Glomerular visceral epithelial cell (primary cell): ENCODE data around the gene B4GALNT3.

ENCODE experiments used
- DNase-seq: peaks from one replicate; pipeline ENCODE4 v3.0.0-alpha.2; 2016; ENCODE audit errors: extremely low spot score

B4GALNT3 gene

DNA sequence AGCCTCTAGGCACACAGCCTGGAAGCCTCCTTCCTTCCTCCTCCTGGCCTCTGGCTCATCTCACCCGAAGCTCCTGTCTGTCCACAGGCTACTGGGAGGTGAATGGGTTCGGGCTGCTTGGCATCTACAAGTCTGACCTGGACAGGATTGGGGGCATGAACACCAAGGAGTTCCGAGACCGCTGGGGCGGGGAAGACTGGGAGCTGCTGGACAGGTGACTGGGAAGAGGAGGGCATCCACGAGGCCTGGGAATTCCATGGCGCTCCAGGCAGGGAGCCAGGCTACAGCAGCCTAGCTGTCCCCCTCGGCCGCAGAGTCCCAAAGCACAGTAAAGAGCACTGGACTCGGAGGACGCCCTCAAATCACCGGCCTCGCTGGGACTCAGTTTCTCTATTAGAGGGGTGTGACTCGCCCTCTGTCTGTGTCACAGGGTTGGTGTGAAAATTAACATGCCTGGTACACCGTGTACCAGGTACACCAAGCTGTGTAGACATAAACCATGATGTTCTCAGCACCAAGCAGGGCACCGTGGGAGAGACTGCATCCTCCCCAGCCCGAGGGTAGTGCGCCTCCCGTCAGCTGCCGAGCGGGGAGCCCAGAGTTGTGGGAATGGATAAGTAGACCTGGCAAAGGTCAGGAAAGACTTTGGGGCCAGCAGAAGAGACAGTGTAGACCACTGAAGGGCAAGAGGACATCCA, 99.6 kb downstream of the B4GALNT3 start:
- DNase-seq = no peak

DNA sequence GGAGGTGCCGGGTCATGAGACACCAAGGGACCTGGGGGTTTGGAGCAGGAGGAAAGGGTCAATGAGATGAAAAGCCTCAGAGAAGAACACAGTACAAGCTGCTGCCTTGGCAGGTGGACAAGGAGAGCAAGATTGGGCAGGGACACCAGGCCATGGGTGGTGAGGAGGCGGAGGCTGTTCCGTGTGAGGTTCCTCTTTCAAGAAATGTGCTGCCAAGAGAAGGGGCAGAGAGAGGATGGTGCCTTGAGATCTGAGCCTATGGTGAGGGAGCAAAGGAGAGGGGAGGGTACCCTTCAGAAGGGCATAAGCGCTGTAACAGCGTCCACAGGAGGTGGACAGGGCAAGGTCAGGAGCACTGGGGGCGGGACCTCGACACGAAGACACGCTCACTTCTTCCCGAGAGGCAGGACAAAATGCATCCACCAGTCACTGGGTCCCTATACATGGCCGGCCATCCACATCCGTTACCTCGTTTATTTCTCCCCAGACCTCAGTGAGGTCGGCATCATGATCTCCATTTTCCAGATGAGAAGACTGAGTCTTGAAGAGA, 100.2 kb downstream of the B4GALNT3 start:
- no peak for DNase-seq

DNA sequence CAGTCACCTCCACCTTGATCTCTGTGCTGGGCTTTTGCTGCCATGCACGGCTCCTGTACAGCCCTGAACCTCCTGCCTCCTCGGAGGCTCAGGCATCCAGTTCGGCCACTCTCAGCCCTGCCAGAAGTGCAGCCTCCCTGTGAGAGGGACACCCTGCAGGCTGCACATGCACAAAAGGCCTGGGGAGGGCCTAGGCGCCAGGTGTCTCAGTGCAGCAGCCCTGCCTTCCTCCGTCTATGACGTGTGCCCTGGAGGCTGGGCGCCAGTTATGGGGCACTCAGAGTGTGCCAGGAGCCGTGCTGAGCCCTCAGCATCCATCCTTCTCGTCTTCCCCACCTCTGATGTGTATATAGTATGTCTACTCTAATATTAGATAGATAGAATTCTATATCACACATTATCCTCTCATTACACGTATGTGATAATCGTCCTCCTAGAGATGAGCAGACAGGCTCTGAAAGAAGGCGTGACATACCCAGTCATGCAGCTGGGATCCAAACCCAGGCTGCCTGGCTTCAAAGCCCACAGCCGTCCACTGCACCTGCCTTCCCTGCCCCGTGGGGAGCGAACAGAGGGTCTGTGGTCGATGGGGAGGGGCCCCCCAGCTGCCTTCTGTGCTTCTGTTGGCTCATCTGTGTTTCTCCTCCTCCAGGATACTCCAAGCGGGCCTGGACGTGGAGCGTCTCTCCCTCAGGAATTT, 101.1 kb downstream of the B4GALNT3 start:
- DNase-seq = no peak

DNA sequence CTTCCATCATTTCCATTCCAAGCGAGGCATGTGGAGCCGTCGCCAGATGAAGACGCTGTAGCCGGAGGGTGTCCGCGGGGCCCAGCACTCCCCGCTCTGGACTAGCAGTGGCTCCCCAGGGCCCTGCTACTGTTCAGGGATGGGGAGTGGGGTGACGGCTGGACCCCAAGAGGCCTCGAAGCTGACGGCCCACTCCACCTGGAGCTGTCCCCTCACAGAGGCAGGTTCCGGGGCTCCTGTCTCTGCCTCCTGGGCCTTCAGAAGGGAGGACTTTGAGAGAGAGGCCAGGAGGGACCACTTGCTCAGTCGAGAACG, 101.6 kb downstream of the B4GALNT3 start:
- no peak for DNase-seq

DNA sequence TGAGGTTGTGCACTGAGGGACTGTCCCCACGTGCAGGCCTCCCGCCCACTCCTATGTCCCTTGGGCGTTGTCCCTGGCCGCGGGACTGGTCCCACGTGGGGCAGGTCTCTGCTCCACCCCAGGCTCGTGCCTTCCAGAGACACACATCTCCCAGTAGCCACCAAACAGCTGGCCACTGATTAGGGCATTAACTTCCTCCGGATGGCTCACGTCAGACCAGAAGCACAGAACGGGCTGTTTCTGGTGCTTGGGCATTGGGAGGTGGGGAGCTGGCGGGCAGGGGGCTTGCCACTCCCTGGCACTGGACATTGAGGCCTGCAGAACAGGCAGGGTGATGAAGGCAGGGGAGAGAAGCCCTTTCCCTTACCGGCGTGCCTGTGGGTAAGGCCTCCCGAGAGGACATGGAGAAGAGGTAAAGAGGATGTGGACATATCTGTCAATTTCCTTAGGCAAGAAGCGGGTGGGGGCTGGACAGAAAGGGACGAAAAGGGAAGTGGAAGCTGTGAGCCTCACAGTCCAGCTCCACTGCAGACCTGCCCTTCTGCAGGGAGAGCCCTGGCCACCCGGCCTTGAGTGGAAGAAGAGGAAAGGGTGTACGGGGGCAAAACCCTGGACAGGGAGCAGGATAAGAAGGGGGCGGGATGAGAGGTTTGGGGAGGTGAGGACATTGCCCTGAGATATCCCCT, 102.3 kb downstream of the B4GALNT3 start:
- no peak for DNase-seq

DNA sequence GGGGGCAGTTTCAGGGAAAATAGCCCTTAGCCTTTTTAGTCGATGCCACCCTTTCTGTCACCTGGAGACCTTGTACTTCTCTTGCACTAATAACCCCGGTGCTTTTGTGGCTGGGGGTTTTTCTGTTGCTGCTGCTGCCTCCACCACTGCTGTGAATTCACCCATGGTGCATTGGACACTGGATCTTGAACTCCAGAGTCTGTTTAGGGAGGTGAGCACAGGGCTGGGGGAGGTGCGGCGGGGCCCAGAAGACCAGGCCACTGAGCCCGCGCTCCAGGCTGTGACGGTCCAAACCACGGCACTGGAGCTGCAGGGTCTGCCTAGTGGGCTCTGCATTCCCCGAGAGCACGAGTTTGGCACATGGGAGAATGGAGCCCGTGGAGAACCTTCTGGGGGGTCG, 102.9 kb downstream of the B4GALNT3 start:
- no peak for DNase-seq

DNA sequence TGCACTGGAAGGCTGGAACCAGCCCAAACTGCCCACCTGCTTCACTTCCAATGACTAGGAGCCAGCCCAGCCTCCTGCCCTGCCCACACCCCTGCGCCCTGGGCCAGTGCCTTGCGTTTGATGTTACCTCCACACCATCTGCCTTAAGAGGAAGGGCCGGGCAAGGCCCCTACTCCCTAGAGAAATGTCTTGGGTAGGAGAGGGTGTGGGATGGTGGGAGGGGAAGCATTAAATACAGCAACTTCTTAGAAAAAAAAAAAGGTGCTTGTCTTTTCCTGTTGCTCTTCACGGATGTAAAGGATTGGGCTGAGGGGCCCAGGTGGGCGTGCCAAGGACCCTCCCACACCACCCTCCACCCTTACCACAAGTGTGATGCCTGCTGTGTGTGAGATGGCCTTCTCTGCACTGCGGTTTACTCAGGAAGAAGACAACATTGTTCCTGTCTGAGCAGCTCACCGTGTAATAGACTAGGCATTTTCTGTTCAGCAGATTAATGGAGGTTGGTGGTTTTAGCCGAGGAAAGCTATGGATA, 103.6 kb downstream of the B4GALNT3 start:
- no peak for DNase-seq

DNA sequence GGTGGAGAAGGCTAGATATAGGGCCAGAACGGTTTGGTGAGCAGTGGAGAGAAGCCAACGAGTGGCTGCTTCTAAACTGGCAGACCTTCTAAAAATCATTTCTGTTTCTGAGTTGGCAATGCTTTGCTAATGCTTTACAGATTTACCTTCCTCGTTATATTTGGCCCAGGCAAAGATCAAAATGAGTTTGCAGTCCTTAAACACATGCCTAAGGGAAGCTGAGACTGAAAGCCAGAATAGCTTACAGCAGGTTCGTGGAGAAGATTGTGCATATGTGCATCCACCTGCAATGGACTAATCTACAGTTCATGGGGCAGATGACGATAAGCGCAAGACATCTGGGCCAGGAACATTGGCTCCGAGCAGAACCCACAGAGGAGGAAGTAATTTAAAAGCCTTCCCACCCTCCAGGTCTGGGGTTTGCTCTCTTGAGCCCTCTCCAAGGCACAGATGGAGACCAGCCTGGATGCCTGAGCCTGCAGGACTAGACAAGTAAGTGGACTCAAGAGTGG, 104.1 kb downstream of the B4GALNT3 start:
- no peak for DNase-seq

DNA sequence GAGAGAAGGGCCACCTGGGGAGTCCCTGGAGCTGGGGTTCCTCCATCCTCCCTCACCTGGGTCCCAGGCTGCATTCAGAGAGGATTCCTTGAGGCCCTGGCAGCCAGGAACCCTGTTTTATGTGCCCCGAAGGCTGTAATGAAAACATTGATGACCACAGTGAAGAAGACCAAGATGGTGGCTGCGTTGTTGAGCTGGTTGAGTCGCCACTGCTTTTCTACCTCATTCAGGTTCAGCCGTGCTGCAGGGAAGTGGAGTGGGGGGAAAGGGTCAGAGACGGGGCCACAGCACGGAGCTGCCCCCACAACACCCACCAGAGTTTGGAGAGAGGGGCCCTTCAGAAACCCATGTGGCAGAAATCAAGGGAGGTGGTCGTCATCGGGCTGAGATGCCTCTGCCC, 105.4 kb downstream of the B4GALNT3 start:
- DNase-seq = no peak

DNA sequence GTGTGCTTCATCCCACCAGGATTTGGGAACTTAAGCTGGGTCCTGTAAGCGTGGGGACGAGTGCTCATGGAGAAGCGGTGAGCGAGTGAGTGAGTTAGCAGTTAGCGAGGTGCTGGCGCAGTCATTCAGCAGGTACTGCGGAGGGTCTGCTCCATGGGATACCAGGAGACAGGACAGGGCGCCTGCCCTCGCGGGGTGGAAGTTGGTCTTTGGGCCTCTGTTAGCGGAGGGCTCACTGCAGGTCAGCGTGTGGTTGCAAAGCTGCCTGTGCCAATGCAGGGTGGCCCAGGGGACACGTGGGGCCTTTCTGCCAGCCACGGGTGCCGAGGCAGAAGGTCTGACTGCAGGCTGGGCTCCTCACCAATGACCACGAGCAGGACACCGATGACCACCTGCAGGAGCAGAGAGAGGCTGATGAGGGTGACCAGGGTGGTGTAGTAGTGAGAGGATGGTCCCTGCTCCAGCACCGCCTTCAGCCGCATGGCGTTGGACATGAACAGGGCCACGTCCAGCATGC, 105.9 kb downstream of the B4GALNT3 start:
- no peak for DNase-seq

DNA sequence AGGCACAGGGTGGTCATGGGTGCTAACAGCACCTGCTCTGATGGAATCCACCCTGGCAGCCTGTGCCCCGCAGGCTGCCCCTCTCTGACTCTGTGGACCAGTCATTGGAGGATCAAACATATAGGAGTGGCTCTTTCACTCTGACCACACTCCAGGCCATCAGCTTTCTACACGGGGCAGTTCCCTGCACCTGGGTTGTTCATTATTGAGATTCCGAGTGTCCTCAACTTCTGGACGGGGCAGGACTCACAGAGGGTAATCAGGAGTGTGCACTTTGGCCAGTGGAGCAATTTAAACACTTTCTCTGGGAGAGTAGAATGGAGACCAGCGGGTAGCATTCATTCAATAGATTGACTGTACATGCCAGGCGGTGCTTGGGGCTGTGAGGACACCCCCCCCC, 108.7 kb downstream of the B4GALNT3 start:
- no peak for DNase-seq

DNA sequence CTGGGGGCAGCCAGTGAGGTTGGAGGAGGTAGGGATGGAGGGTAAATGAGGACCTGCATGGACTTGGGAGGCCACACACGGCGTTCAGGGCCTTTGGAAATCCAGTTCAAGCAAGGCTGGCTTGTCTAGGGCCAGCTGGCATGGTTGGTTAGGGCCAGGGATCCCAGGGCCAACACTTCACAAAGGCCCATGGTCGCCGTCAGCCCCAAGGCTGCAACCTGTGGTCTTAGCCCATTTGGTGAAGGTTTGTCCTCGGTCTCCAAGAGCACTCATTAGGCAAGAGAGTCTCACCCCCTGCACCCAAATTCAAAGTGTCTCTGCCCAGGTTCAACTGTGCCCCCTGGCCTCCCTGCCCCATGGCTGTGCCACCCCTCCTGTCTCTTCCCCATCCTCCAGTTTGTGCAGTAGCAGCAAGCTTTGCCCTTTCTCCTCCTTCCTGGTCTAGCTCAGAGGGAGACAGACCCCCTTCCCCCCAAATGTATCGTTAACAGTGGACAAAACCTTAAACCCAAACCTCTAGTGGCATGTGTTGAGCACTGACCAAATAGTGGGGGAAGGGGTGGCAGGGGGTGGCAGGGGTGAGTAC, 109.4 kb downstream of the B4GALNT3 start:
- no peak for DNase-seq

DNA sequence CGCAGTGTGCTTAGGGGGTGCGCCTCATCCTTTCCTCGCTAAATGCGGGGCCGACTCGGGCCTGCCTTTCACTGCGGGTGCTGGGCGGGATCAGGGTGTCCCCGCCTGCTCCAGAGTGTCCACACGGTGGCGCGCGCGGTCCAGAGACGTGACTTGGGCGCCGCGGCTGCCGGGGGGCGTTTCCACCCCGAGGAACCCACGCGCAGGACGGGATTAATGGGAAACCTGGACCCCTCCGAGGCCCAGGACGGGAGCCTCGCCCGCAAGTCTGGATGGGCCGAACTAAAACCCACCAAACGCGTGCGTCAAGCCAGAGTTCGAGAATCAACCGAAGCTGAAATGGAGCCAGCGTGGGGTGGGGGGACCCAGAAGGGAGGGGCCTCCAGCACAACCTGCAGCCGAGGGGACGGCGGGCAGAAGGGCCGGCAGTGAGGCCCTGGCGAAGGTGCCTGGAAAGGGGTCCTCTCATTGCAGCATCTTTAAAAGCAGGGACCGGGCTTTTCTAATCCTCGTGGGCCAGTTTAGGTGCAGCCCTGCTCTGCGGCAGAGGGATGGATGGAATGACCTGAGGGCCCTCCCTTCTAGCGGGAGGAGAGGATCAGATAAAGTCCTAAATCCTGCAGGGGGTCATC, 110.2 kb downstream of the B4GALNT3 start:
- DNase-seq = peak; percentile 84

DNA sequence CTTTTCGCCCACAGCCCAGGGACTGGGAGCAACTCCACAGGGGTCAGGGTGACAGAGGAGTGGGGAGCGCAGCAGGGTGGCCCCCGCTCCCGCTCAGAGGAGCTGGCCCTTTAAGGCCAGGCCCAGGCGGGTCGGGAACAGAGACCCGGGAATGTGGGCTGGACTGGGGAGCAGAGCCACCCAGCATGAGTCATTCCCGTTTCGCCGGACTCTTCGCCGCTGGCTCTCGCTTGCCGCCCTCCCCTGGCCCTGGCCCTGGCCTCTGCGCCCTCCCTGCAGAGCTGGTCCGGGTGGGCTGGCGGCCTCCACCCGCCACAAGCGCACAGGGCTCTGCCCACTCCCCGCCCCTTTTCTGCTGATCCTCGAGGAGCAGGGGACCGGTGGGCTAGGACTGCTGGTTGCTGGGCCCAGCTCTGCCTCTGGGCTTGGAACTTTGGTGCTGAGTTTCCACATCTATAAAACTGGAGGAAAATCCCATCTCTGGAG, 110.7 kb downstream of the B4GALNT3 start:
- peak; percentile 82 for DNase-seq

DNA sequence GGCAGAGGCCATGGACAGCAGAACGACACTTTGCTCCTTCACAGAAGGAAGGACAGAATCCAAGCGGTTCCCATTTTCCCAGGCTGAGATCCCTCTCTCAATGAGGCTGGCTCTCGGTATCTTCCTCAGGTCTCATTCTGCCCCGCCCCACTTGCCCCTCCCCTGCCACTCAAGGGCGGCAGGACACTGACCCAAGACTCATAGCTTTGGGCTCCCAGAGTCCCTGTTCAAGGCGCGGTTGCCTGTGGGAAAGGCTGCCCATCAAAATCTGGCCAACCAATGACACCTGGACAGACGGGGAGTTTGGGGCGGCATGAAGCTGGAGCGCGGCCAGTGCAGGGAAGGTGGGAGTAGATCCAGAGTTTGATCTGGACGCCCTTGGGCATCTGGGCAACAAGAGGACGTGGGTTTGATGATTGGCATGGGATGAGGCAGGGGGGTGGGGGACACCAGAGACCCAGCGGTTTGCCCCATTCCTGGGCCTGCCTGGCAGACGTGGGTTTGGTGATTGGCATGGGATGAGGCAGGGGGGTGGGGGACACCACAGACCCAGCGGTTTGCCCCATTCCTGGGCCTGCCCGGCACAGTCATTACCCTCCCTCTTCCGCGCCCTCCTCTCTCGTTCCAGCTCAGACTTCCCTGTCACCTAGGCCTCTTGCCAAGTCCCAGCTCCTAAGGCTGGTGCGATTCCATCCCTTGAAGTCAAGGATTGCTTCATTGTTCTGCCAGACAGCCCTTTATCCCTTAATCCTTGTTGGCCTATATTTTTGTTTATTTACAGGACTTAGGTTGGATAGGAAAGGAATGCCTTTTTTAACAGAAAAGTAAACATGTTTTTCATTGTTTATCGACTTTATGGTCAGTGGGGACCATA, 111.4 kb downstream of the B4GALNT3 start:
- peak; percentile 28 for DNase-seq

DNA sequence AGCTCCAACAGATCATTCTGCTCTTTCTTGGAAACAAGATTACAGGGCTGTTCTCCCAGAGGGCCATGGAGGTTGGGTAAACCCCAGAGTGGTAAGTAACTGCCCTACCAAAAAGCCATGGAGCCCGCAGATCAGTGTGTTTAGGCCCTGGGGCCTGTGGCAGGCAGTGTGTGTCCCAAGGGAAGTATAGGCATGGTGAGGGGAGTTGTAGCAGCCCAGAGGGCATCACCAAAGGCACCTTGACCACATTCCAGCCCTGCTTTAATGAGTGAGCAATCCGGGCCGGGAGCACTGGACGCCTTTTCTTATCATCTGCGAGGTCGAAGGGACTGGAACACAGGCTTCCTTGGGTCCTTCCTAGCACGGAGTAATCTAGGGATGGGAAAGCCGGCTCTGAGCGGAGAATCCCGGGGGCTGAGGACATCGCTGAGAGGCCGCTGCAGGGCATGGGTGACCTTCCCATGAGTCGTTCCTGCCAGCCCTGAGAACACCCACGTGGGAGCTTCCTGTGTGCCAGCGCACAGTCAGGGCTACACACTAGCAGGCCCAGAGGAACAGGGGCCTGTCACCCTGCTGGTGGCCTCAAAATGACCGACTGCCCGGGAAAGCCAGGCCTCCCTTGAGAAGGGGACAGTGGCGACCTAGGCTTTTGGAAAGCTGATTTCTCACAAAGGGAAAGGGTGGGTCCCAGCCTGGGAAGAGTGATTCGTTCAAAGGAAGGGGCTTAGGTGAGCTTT, 112.2 kb downstream of the B4GALNT3 start:
- DNase-seq = no peak

DNA sequence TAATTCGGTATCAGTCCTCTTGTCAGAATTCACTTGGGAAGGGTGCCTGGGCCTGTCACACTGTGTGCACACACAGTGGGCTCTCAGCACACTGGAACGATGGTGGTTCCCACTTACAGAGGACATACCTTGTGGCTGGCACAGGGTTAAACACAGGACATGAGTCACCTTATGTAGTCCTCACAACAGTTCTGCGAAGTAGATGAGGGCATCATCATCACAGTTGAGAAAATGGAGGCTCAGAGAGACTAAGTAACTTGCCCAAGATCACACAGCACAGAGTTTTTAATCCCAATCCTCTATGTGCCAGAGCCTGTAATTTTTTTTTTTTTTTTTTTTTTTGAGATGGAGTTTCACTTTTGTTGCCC, 112.8 kb downstream of the B4GALNT3 start:
- no peak for DNase-seq

DNA sequence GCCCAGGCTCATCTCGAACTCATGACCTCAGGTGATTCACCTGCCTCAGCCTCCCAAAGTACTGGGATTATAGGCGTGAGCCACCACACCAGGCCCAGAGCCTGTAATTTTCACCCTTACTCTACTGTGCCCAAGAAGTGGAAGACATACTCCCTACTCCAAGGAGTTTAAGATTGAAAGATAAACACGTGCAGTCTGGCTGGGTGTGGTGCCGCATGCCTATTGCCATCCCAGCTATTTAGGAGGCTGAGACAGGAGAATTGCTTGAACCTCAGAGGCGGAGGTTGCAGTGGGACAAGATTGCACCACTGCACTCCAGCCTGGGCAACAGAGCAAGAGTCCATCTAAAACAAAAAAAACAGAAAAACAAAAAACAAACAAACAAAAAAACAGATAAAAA, 113.5 kb downstream of the B4GALNT3 start:
- DNase-seq = no peak

DNA sequence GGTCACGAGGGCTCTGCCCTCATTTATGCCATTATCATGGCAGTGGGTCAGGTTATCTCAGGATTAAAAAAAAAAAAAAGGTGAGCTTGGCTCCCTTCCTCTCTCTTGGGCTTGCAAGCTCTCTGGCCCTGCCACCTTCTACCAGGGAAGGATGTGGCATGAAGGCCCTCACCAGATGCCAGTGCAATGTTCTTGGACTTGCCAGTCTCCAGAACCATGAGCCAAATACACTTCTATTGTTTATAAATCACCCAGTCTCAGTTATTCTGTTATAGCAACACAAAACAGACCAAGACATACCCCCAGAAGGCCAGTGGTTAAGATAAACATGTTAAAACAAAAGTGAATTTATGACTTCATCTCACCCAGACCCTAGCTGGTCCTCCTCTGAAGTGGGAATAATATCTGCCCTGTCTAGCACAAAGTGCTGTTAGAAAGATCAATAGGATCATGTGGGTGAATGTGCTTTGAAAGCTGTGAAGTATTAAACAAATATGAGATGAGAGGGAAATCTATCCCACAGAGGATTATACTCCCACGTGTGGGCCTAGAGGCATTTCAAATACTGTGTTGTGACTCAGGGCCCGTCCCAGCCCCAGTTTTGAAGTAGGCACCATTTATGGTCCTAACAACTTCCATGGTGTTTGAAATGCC, 114.9 kb downstream of the B4GALNT3 start:
- DNase-seq = no peak
